ENCODE results near the gene KLC3. TPM values are rescaled to one million over a fixed set of nuclear protein-coding genes. Genes with fewer than 3 reads are reported as not detected.

The KLC3 gene
- total and polyA plus RNA-seq, 2 of the 8 experiments (the other 6 are each of a cell fraction or from before 2014, with no cell fraction given): 1.3 to 2.8 TPM

- TF ChIP-seq TEAD4 (IDR thresholded peaks at IDR 0.05; ENCODE audit: low read depth, low read length) (peak; percentile 100), HDAC2 (IDR thresholded peaks at IDR 0.05; ENCODE audit: borderline replicate concordance in 1 of 2, low read depth in 2 of 2, low read length in 2 of 2) (peak; percentile 71 to 96; a peak in 2 of 4 replicates), SIN3A (conservative IDR thresholded peaks at IDR 0.05 in 1 of 2, IDR thresholded peaks at IDR 0.05 in 1 of 2; ENCODE audit: low read depth in 1 of 2, low read length in 2 of 2) (peak; percentile 85 to 87; a peak in 3 of 4 replicates), BCL11A (IDR thresholded peaks at IDR 0.05; ENCODE audit: low read depth in 2 of 2, low read length in 2 of 2) (no peak), BACH1 (IDR thresholded peaks at IDR 0.05; ENCODE audit: low read length) (peak; percentile 86), TCF12 (IDR thresholded peaks at IDR 0.05; ENCODE audit: low read depth, low read length) (peak; percentile 51; the same call in 1 of the 2 replicates)
Observed at GRCh38 chr19:45376045-45376724, 35.6 kb downstream of the KLC3 start (continued).

Data from H1 (cell line).